Esophagus mucosa (tissue), 1 donor: ENCODE measurements around the gene ZSCAN16. TPM values are rescaled to one million over a fixed set of nuclear protein-coding genes. Genes with fewer than 3 reads are reported as not detected.

Source experiments
- ATAC-seq: fragments of 200-7000 bp; cut with Tn5 transposase; one replicate; pipeline ENCODE4 v1.9.1; 2020
- total RNA-seq: library from RNA; stranded (reverse); gene quantifications from one replicate; pipeline ENCODE4 v1.2.4, GENCODE V29; 2023
- donor health status: DM: yes; HTN: yes; CAD: no.

The ZSCAN16 gene
- total RNA-seq, 1 donor from 2014 or later: 2.9 TPM

- no peak for ATAC-seq
These were observed 10.3 kb downstream of the ZSCAN16 start for GRCh38 chr6:28134716-28135115.

GRCh38 chr6:28135393-28135792, 11.0 kb downstream of the ZSCAN16 start:
- no peak for ATAC-seq

GRCh38 chr6:28136585-28137504, 12.4 kb downstream of the ZSCAN16 start:
- peak; percentile 86 for ATAC-seq

GRCh38 chr6:28137505-28137981, 13.1 kb downstream of the ZSCAN16 start:
- ATAC-seq: peak; percentile 47

- ATAC-seq: no peak
These were observed 15.6 kb downstream of the ZSCAN16 start for GRCh38 chr6:28139860-28140543.

GRCh38 chr6:28140616-28141015, 16.2 kb downstream of the ZSCAN16 start:
- no peak for ATAC-seq

GRCh38 chr6:28141500-28142329, 17.3 kb downstream of the ZSCAN16 start, which contains the start of gene ZKSCAN8:
TSS of gene ZKSCAN8 (plus strand) at chr6:28141883. CDS start at chr6:28148408, 6,525 bp downstream.
- ATAC-seq: peak; percentile 78

GRCh38 chr6:28142446-28142845, 18.0 kb downstream of the ZSCAN16 start:
- ATAC-seq: no peak

GRCh38 chr6:28145231-28145630, 20.8 kb downstream of the ZSCAN16 start:
- no peak for ATAC-seq

- ATAC-seq: no peak
These were observed 28.1 kb downstream of the ZSCAN16 start for GRCh38 chr6:28152531-28152930.

GRCh38 chr6:28153546-28153945, 29.1 kb downstream of the ZSCAN16 start:
- no peak for ATAC-seq

- no peak for ATAC-seq
These were observed 29.9 kb downstream of the ZSCAN16 start for GRCh38 chr6:28154357-28154756.

- ATAC-seq: no peak
These were observed 33.9 kb downstream of the ZSCAN16 start for GRCh38 chr6:28158318-28158717.

GRCh38 chr6:28159029-28159607, 34.7 kb downstream of the ZSCAN16 start:
- no peak for ATAC-seq

GRCh38 chr6:28160233-28160632, 35.8 kb downstream of the ZSCAN16 start:
- ATAC-seq: no peak

GRCh38 chr6:28161410-28162079, 37.1 kb downstream of the ZSCAN16 start:
- ATAC-seq: peak; percentile 87

GRCh38 chr6:28165563-28165962, 41.2 kb downstream of the ZSCAN16 start:
- ATAC-seq: no peak

- ATAC-seq: no peak
These were observed 42.7 kb downstream of the ZSCAN16 start for GRCh38 chr6:28167068-28167467.

- no peak for ATAC-seq
These were observed 43.5 kb downstream of the ZSCAN16 start for GRCh38 chr6:28167926-28168325.

- ATAC-seq: no peak
These were observed 46.9 kb downstream of the ZSCAN16 start for GRCh38 chr6:28171271-28171670.

- ATAC-seq: no peak
These were observed 47.6 kb downstream of the ZSCAN16 start for GRCh38 chr6:28172006-28172405.

GRCh38 chr6:28176373-28176772, 52.0 kb downstream of the ZSCAN16 start:
- no peak for ATAC-seq
